Renal cortical epithelial cell (primary cell): ENCODE data around the gene ATF5. TPM values are rescaled to one million over a fixed set of nuclear protein-coding genes. Genes with fewer than 3 reads are reported as not detected.

Source experiments
- DNase-seq: peaks from one replicate; pipeline ENCODE4 v3.0.0-alpha.2; 2011; ENCODE audit warnings: low read depth
- total RNA-seq: library from RNA; depleted of rRNA; stranded (reverse); fragments of >200 nt; gene quantifications from 2 replicates; pipeline ENCODE4 v1.2.3, GENCODE V29; 2014

Gene ATF5
- total RNA-seq, 1 donor from 2014 or later, result 8.7 TPM

- DNase-seq, result no peak
Observed at GRCh38 chr19:49976496-49976895, 47.5 kb downstream of the ATF5 start.

GRCh38 chr19:49977076-49977475, 48.1 kb downstream of the ATF5 start:
- no peak for DNase-seq

- no peak for DNase-seq
Observed at GRCh38 chr19:49977881-49978280, 48.9 kb downstream of the ATF5 start.

GRCh38 chr19:49978324-49978723, 49.3 kb downstream of the ATF5 start:
- no peak for DNase-seq

- no peak for DNase-seq
Observed at GRCh38 chr19:49981603-49982593, 52.9 kb downstream of the ATF5 start.

Other genes with a start within 250 kb of the ATF5 start
- gene ADM5, start 239.6 kb upstream of the ATF5 start, total RNA-seq, result 0.35 TPM in 2 replicates
- 1.9 and 2.5 TPM in 2 replicates for gene CPT1C, start 238.1 kb upstream of the ATF5 start, total RNA-seq
- gene TSKS, start 165.9 kb upstream of the ATF5 start, total RNA-seq, result not detected in 2 replicates
- gene AP2A1, start 162.2 kb upstream of the ATF5 start, total RNA-seq, result 43.2 and 98.0 TPM in 2 replicates
- gene FUZ, start 115.9 kb upstream of the ATF5 start, total RNA-seq, result 13.4 and 24.2 TPM in 2 replicates
- gene MED25, start 110.9 kb upstream of the ATF5 start, total RNA-seq, result 18.8 and 66.7 TPM in 2 replicates
- 28.3 and 106 TPM in 2 replicates for gene PTOV1, start 78.0 kb upstream of the ATF5 start, total RNA-seq
- 30.5 and 36.3 TPM in 2 replicates for gene PNKP, start 61.6 kb upstream of the ATF5 start, total RNA-seq
- 3.5 and 10.8 TPM in 2 replicates for gene AKT1S1, start 51.9 kb upstream of the ATF5 start, total RNA-seq
- 12.1 and 13.7 TPM in 2 replicates for gene TBC1D17, start 51.5 kb upstream of the ATF5 start, total RNA-seq
- gene IL4I1, start 32.3 kb upstream of the ATF5 start, total RNA-seq, result 4.9 and 25.7 TPM in 2 replicates
- 28.1 and 46.0 TPM in 2 replicates for gene NUP62, start 299 bp downstream of the ATF5 start, total RNA-seq
- gene SIGLEC11, start 32.0 kb downstream of the ATF5 start, total RNA-seq, result not detected in 2 replicates
- 19.8 and 32.9 TPM in 2 replicates for gene VRK3, start 96.2 kb downstream of the ATF5 start, total RNA-seq
- gene ZNF473, start 96.8 kb downstream of the ATF5 start, total RNA-seq, result 9.0 and 16.1 TPM in 2 replicates
- not detected in 2 replicates for gene IZUMO2, start 234.1 kb downstream of the ATF5 start, total RNA-seq